OCI-LY3 (cell line): ENCODE data around the gene GTF3C4.

Source experiments
- EZH2phosphoT487 ChIP-seq: fragments of 200-600 bp; shearing (Covaris generic); IDR thresholded peaks from 2 replicates; pipeline ENCODE4 v1.6.1; 2018; ENCODE audit warnings: antibody characterized with exemption, mixed run types, low read depth
- TF ChIP-seq, protein P1 (sequence below): fragments of 200-600, 300-600 bp; sonication (generic); IDR thresholded peaks from 2 replicates; pipeline ENCODE4 v1.5.1; 2014; ENCODE audit warnings: antibody characterized with exemption, low read length, low read depth

GRCh38 chr9:132697230-132697629, 27.0 kb downstream of the GTF3C4 start:
- TF ChIP-seq, protein P1, sequence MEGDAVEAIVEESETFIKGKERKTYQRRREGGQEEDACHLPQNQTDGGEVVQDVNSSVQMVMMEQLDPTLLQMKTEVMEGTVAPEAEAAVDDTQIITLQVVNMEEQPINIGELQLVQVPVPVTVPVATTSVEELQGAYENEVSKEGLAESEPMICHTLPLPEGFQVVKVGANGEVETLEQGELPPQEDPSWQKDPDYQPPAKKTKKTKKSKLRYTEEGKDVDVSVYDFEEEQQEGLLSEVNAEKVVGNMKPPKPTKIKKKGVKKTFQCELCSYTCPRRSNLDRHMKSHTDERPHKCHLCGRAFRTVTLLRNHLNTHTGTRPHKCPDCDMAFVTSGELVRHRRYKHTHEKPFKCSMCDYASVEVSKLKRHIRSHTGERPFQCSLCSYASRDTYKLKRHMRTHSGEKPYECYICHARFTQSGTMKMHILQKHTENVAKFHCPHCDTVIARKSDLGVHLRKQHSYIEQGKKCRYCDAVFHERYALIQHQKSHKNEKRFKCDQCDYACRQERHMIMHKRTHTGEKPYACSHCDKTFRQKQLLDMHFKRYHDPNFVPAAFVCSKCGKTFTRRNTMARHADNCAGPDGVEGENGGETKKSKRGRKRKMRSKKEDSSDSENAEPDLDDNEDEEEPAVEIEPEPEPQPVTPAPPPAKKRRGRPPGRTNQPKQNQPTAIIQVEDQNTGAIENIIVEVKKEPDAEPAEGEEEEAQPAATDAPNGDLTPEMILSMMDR: no peak
- no peak for TF ChIP-seq EZH2phosphoT487
